Measurements from ENCODE around the gene LRRK2. TPM values are rescaled to one million over a fixed set of nuclear protein-coding genes. Genes with fewer than 3 reads are reported as not detected.
"Not testable (repeated sequence)": the region's sequence is repeated elsewhere in the genome, so short reads cannot be mapped to it uniquely, and the experiment has no call there.

Gene LRRK2
- total RNA-seq, 6 experiments from 2014 or later, result 0.28 to 1.6 (median 1.2) TPM

DNA sequence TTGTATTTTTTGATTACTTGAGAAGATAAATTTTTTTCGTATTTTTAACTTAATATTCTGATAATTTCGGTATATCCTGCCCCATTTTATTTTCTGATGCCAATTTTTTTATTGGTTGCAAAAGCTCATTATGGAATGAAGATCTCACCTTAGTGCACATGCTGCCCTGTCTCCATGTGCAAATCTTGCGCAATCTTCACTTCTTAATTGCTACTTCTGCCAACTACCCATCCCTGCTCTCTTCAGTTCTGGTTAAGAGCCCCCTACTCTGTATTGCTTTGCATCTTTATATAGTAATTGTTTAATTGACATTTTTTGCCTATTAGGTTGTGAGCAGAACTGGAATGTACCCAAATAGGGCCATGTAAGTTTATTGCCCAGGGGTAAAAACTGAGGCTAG lies 20.5 kb upstream of the LRRK2 start:
- no peak for TF ChIP-seq CTCF (IDR thresholded peaks at IDR 0.05)
- Mint-ChIP-seq H3K27ac (no peak overlapping the region), H3K4me1 (ENCODE audit: low read depth) (no peaks in the 10 kb centered on the region), H3K4me3 (no peak overlapping the region), H3K36me3 (ENCODE audit: low read depth) (no peaks in the 10 kb centered on the region), H3K27me3 (ENCODE audit: insufficient read depth) (no peaks in the 10 kb centered on the region; the same call in 1 of the 2 replicates), H3K9me3 (no peaks in the 10 kb centered on the region; the same call in 1 of the 2 replicates)
- DNase-seq, result no peak

GRCh38 chr12:40207551-40207950 lies 17.2 kb upstream of the LRRK2 start:
- no peaks in the 10 kb centered on the region for H3K4me1 Mint-ChIP-seq (ENCODE audit: low read depth)
- H3K4me3 Mint-ChIP-seq, result no peak overlapping the region
- no peak for DNase-seq
- no peaks in the 10 kb centered on the region for H3K36me3 Mint-ChIP-seq (ENCODE audit: low read depth)
- no peak for TF ChIP-seq CTCF (IDR thresholded peaks at IDR 0.05)
- H3K9me3 Mint-ChIP-seq, result no peaks in the 10 kb centered on the region; the same call in 1 of the 2 replicates
- no peak overlapping the region for H3K27ac Mint-ChIP-seq
- H3K27me3 Mint-ChIP-seq (ENCODE audit: insufficient read depth), result no peaks in the 10 kb centered on the region; the same call in 1 of the 2 replicates

- Mint-ChIP-seq H3K27ac (no peak overlapping the region), H3K4me3 (no peak overlapping the region), H3K27me3 (ENCODE audit: insufficient read depth) (no peaks in the 10 kb centered on the region), H3K36me3 (ENCODE audit: low read depth) (no peaks in the 10 kb centered on the region), H3K4me1 (ENCODE audit: low read depth) (no peaks in the 10 kb centered on the region), H3K9me3 (no peaks in the 10 kb centered on the region; the same call in 1 of the 2 replicates)
- no peak for DNase-seq
- no peak for TF ChIP-seq CTCF (IDR thresholded peaks at IDR 0.05)
These were observed 15.9 kb upstream of the LRRK2 start for GRCh38 chr12:40208707-40209446.

GRCh38 chr12:40209886-40210285 lies 14.9 kb upstream of the LRRK2 start:
- DNase-seq, result no peak
- Mint-ChIP-seq H3K27ac (no peak overlapping the region), H3K4me3 (no peak overlapping the region), H3K9me3 (no peaks in the 10 kb centered on the region; the same call in 1 of the 2 replicates), H3K27me3 (ENCODE audit: insufficient read depth) (no peaks in the 10 kb centered on the region), H3K36me3 (ENCODE audit: low read depth) (no peaks in the 10 kb centered on the region), H3K4me1 (ENCODE audit: low read depth) (no peaks in the 10 kb centered on the region)
- no peak for TF ChIP-seq CTCF (IDR thresholded peaks at IDR 0.05)

DNA sequence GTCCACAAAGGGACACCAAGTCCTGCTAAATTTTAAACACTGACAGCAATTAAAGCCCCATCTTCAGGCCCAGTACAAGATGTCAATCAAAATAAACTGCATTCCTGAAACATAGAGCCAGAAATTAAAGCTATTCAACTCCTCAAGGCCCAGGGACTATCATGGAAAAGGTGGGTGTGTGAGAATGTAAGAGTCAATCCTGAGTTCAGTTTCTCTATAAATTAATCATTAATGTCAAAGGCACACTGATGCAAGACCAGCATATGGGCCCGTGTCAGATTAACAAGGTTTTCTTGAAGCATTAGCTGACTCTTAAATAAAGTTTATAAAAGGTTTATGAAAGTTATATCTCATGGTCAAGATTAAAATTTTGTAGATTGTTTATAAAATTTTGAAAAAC lies 13.6 kb upstream of the LRRK2 start:
- not testable (repeated sequence) for DNase-seq; H3K27me3 Mint-ChIP-seq (ENCODE audit: insufficient read depth); H3K9me3 Mint-ChIP-seq; H3K36me3 Mint-ChIP-seq (ENCODE audit: low read depth); H3K4me1 Mint-ChIP-seq (ENCODE audit: low read depth); H3K4me3 Mint-ChIP-seq; H3K27ac Mint-ChIP-seq

DNA sequence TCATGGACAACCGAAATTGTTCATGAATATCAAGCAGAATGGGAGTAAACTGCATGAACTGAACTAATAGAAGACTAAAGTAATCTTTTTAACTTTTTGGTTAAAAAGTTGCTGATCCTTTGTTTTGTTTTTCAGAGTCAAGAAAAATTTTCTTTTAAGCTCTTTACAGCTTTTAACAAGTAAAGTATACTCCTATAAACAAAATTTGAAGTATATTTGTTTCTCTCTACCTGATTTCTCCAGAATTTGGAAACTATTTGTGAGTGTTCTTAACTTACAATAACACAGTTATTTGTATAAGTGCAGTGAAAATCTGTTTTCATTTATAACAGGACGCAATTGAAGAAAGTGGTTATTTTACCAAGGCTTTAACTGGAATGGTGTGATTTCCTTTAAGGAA lies 12.2 kb upstream of the LRRK2 start:
- no peak for TF ChIP-seq CTCF (IDR thresholded peaks at IDR 0.05)
- H3K4me3 Mint-ChIP-seq, result no peak overlapping the region
- H3K27ac Mint-ChIP-seq, result no peak overlapping the region
- no peaks in the 10 kb centered on the region for H3K27me3 Mint-ChIP-seq (ENCODE audit: insufficient read depth)
- H3K4me1 Mint-ChIP-seq (ENCODE audit: low read depth), result no peaks in the 10 kb centered on the region
- H3K36me3 Mint-ChIP-seq (ENCODE audit: low read depth), result no peaks in the 10 kb centered on the region
- no peak for DNase-seq
- no peaks in the 10 kb centered on the region for H3K9me3 Mint-ChIP-seq
